B cell (primary cell): ENCODE measurements around the gene DLK1. TPM values are rescaled to one million over a fixed set of nuclear protein-coding genes. Genes with fewer than 3 reads are reported as not detected.

Experiments
- ATAC-seq: fragments of 200-7000 bp; cut with Tn5 transposase; one replicate; pipeline ENCODE4 v1.10.0; 2021; ENCODE audit warnings: low read depth, mild to moderate bottlenecking, moderate number of reproducible peaks, moderate library complexity
- CTCF ChIA-PET: fragments of 350-600 bp; sonication (Branson Sonifier 250); formaldehyde crosslinking; loops from one replicate; lab custom pipeline; 2021; ENCODE audit warnings: antibody characterized with exemption, inconsistent platforms; lab: Charles Lee
- POLR2A ChIA-PET: fragments of 350-600 bp; sonication (Branson Sonifier 250); formaldehyde crosslinking; loops from one replicate; lab custom pipeline; 2021; ENCODE audit warnings: antibody characterized with exemption; lab: Charles Lee
- DNase-seq: peaks from one replicate; pipeline ENCODE4 v3.0.0; 2013
- H2AFZ ChIP-seq: 2 replicates; pipeline ENCODE4 v1.6.1; 2012; ENCODE audit warnings: mild to moderate bottlenecking, low read depth, low read length; ENCODE audit not compliant: insufficient read depth, poor library complexity, severe bottlenecking
- H3K27ac ChIP-seq, 2 donors: 1 replicate in 1 of 2; 2 replicates in 1 of 2; pipeline ENCODE4 v1.5.1; 2012 to 2013; ENCODE audit warnings: low read length in 2 of 2, mild to moderate bottlenecking in 2 of 2, moderate library complexity in 1 of 2
- H3K27me3 ChIP-seq, 4 experiments: fragments of 200-600 bp in 1 of 4; sonication (generic) in 1 of 4; replicated peaks in 1 of 4; 1 replicate in 2 of 4; 2 replicates in 2 of 4; pipeline versions ENCODE4 v1.6.1 to v1.7.0; 2013 to 2016; ENCODE audit warnings: low read length in 3 of 4, mild to moderate bottlenecking in 2 of 4, mixed read lengths in 1 of 4, moderate library complexity in 1 of 4; ENCODE audit not compliant: insufficient read depth in 4 of 4, control insufficient read depth in 3 of 4; ENCODE audit errors: control extremely low read depth in 1 of 4
- H3K36me3 ChIP-seq, 2 experiments: replicated peaks in 1 of 2; 1 replicate in 1 of 2; 2 replicates in 1 of 2; pipeline versions ENCODE4 v1.6.1 to v1.7.1; 2013; ENCODE audit warnings: low read length in 1 of 2; ENCODE audit not compliant: insufficient read depth in 2 of 2, control insufficient read depth in 1 of 2; ENCODE audit errors: control extremely low read depth in 1 of 2, extremely low read depth in 1 of 2
- H3K4me1 ChIP-seq, 2 donors: fragments of 200-600 bp in 1 of 2; sonication (generic) in 1 of 2; 1 replicate in 1 of 2; 2 replicates in 1 of 2; pipeline versions ENCODE4 v1.5.1 to v1.6.1; 2013 to 2017; ENCODE audit warnings: low read length in 2 of 2; ENCODE audit not compliant: control insufficient read depth in 2 of 2, insufficient read depth in 2 of 2
- H3K4me2 ChIP-seq: replicated peaks from 2 replicates; pipeline ENCODE3; 2012; ENCODE audit warnings: mild to moderate bottlenecking, low read depth, low read length; ENCODE audit not compliant: poor library complexity, severe bottlenecking
- H3K4me3 ChIP-seq, 5 experiments: fragments of 200-600 bp in 1 of 5; sonication (generic) in 1 of 5; 1 replicate in 3 of 5; 2 replicates in 2 of 5; pipeline versions ENCODE4 v1.5.1 to v1.7.0; 2011 to 2016; ENCODE audit warnings: low read length in 4 of 5, mild to moderate bottlenecking in 4 of 5, low read depth in 2 of 5, control low read depth in 1 of 5, moderate library complexity in 1 of 5; ENCODE audit not compliant: insufficient read depth in 1 of 5; ENCODE audit errors: control extremely low read depth in 1 of 5, extremely low read depth in 1 of 5
- H3K79me2 ChIP-seq: fragments of 200-600 bp; sonication (generic); one replicate; pipeline ENCODE4 v1.6.0; 2016; ENCODE audit warnings: low read length; ENCODE audit not compliant: control insufficient read depth, insufficient read depth
- H3K9ac ChIP-seq: fragments of 200-600 bp; sonication (generic); 2 replicates; pipeline ENCODE4 v1.6.1; 2017; ENCODE audit warnings: mild to moderate bottlenecking, low read length, moderate library complexity
- H3K9me3 ChIP-seq, 3 donors: one replicate each; pipeline versions ENCODE4 v1.6.1 to v1.7.1; 2013; ENCODE audit warnings: low read length in 2 of 3; ENCODE audit not compliant: control insufficient read depth in 2 of 3, insufficient read depth in 1 of 3; ENCODE audit errors: control extremely low read depth in 1 of 3
- H4K20me1 ChIP-seq: 2 replicates; pipeline ENCODE4 v1.6.0; 2012; ENCODE audit warnings: mild to moderate bottlenecking, low read length; ENCODE audit not compliant: insufficient read depth, control insufficient read depth, poor library complexity, severe bottlenecking
- H3K27ac Mint-ChIP-seq: one replicate; pipeline ENCODE4 v1.8.0; 2021; ENCODE audit warnings: mixed read lengths
- H3K27me3 Mint-ChIP-seq: one replicate; pipeline ENCODE4 v1.8.0; 2021; ENCODE audit warnings: mixed read lengths
- H3K4me1 Mint-ChIP-seq: one replicate; pipeline ENCODE4 v1.8.0; 2021; ENCODE audit warnings: mixed read lengths
- H3K4me3 Mint-ChIP-seq: one replicate; pipeline ENCODE4 v1.8.0; 2021; ENCODE audit warnings: mixed read lengths
- H3K9me3 Mint-ChIP-seq: one replicate; pipeline ENCODE4 v1.8.0; 2022; ENCODE audit warnings: mixed read lengths; ENCODE audit not compliant: insufficient read depth
- EZH2 ChIP-seq: IDR thresholded peaks from 2 replicates; pipeline ENCODE4 v1.6.1; 2012; ENCODE audit warnings: borderline replicate concordance, low read depth, mild to moderate bottlenecking, moderate library complexity, low read length; ENCODE audit not compliant: insufficient read depth, poor library complexity, severe bottlenecking
- WGBS: methylation state at CpG from one replicate; pipeline ENCODE4 v1.1.5; 2013; ENCODE audit warnings: missing lambda C conversion rate; ENCODE audit not compliant: insufficient coverage; 5-methylcytosine and 5-hydroxymethylcytosine counted together
- intact Hi-C: fragments of 100-400 bp; cut with micrococcal nuclease; formaldehyde crosslinking; loops from one replicate; pipeline ENCODE4 v1.10.0; 2022
- polyA plus RNA-seq: library from polyadenylated mRNA; depleted of rRNA; stranded (reverse); fragments of >200 nt; gene quantifications from 2 replicates; pipeline ENCODE4 v1.2.3, GENCODE V29; 2012
- total RNA-seq, 2 donors: library from RNA; stranded (reverse); fragments of 120-200 nt in 1 of 2; gene quantifications; 1 replicate in 1 of 2; 2 replicates in 1 of 2; pipeline versions ENCODE4 v1.2.3 to v1.2.4, GENCODE V29; 2013 to 2022
- TF ChIP-seq, protein P1 (sequence below): fragments of 200-600 bp; IDR thresholded peaks from one replicate; pipeline ENCODE4 v1.8.0; 2022; ENCODE audit warnings: antibody characterized with exemption, mild to moderate bottlenecking

The DLK1 gene
- total and polyA plus RNA-seq, 2 donors (not counting 1 experiment from before 2014, with no cell fraction given) = not detected

DNA sequence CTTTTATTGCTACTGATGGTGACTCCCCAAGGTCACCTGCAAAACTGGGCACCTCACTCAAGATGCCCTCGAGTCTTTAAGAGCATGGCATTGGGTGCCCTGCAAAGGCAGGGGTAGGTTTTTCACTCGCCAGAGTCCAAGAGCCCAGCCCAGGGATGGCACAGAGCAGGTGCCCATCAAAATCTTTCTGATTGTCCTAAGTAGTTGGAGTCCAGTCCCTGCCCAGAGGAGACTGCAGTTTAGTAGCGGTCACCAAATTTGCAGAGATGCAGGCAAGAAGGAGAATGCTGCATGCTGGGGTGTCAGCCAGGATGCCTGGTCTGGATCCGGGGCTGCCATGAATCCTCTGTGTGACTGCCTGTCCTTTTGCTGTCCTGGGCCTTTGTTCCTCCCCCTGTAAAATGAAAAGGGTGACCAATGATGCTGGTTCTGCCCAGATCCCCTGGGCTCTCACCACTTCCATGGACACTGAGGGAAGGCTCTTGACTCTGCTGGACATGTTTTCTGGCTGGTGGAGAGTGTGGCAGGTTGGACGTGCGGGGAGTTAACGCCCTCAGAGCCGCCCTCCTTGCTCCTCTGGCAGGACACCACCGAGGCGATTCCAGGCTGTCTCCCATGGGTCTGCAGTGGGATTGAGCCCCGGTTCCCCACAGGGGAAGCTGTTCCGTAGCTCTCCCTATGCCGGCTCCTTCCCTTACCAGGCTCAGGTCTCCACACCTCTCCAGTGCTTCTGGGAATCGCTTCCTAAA lies 41.3 kb downstream of the DLK1 start:
- no peaks in the 10 kb centered on the region for H3K79me2 ChIP-seq
- H3K4me2 ChIP-seq = no peak overlapping the region
- CTCF ChIA-PET = no interaction called here
- no peaks in the 10 kb centered on the region for H3K27me3 Mint-ChIP-seq
- H3K9me3 Mint-ChIP-seq = no peaks in the 10 kb centered on the region
- H3K36me3 ChIP-seq = no peaks in the 10 kb centered on the region
- 84% methylated on average over 10 of the region's 14 CpGs for WGBS
- POLR2A ChIA-PET = no interaction called here
- peaks cover 0 to 20% (median 0%) of the 10 kb centered on the region in 3 donors for H3K9me3 ChIP-seq
- H3K4me3 ChIP-seq = no peak overlapping the region
- no peaks in the 10 kb centered on the region for H3K4me1 ChIP-seq
- H3K9ac ChIP-seq = no peak overlapping the region
- no peaks in the 10 kb centered on the region for H3K4me1 Mint-ChIP-seq
- H3K4me3 Mint-ChIP-seq = no peak overlapping the region
- ATAC-seq (no peak), DNase-seq (no peak)
- intact Hi-C loops = no loop called here
- no peak overlapping the region for H3K27ac Mint-ChIP-seq
- no peaks in the 10 kb centered on the region for H4K20me1 ChIP-seq
- no peaks in the 10 kb centered on the region for H3K27me3 ChIP-seq
- no peak overlapping the region for H3K27ac ChIP-seq
- TF ChIP-seq, protein P1, sequence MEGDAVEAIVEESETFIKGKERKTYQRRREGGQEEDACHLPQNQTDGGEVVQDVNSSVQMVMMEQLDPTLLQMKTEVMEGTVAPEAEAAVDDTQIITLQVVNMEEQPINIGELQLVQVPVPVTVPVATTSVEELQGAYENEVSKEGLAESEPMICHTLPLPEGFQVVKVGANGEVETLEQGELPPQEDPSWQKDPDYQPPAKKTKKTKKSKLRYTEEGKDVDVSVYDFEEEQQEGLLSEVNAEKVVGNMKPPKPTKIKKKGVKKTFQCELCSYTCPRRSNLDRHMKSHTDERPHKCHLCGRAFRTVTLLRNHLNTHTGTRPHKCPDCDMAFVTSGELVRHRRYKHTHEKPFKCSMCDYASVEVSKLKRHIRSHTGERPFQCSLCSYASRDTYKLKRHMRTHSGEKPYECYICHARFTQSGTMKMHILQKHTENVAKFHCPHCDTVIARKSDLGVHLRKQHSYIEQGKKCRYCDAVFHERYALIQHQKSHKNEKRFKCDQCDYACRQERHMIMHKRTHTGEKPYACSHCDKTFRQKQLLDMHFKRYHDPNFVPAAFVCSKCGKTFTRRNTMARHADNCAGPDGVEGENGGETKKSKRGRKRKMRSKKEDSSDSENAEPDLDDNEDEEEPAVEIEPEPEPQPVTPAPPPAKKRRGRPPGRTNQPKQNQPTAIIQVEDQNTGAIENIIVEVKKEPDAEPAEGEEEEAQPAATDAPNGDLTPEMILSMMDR = no peak
- TF ChIP-seq EZH2 = no peak
- H2AFZ ChIP-seq = no peak overlapping the region
